Fibroblast of skin of abdomen (primary cell): ENCODE results near the gene BMP8B.

Experiments used
- DNase-seq: peaks from one replicate; pipeline ENCODE4 v3.0.0-alpha.2; 2013

BMP8B gene

GRCh38 chr1:39721664-39722063 is 67.0 kb downstream of the BMP8B start:
- DNase-seq = no peak

- peak; percentile 54 for DNase-seq
Measured at GRCh38 chr1:39720094-39720999, 68.3 kb downstream of the BMP8B start.

GRCh38 chr1:39717809-39718208 is 70.9 kb downstream of the BMP8B start:
- DNase-seq = no peak

- no peak for DNase-seq
Measured at GRCh38 chr1:39713557-39713956, 75.1 kb downstream of the BMP8B start.

GRCh38 chr1:39711966-39712340 is 76.7 kb downstream of the BMP8B start:
- DNase-seq = no peak

- peak; percentile 8 for DNase-seq
Measured at GRCh38 chr1:39711104-39711965, 77.3 kb downstream of the BMP8B start.

GRCh38 chr1:39707506-39707905 is 81.2 kb downstream of the BMP8B start:
- DNase-seq = no peak
